ENCODE results near the gene MYBPH. TPM values are rescaled to one million over a fixed set of nuclear protein-coding genes. Genes with fewer than 3 reads are reported as not detected.
A peak's percentile ranks its signal among the peaks of the same experiment; 100 is the strongest.

Gene MYBPH
- total RNA-seq, 1 donor from 2014 or later = not detected

- no peak overlapping the region for H2AFZ ChIP-seq (ENCODE audit: low read depth, low read length)
- Mint-ChIP-seq H3K4me1 (ENCODE audit: low read depth, unreplicated experiment) (peaks cover 3% of the 10 kb centered on the region), H3K27ac (ENCODE audit: unreplicated experiment) (no peak overlapping the region), H3K4me3 (ENCODE audit: unreplicated experiment) (peak overlapping the region; percentile 45), H3K9me3 (ENCODE audit: unreplicated experiment) (peaks cover 19% of the 10 kb centered on the region), H3K36me3 (ENCODE audit: low read depth, unreplicated experiment) (peaks cover 27% of the 10 kb centered on the region), H3K27me3 (ENCODE audit: low read depth, unreplicated experiment) (peaks cover 64% of the 10 kb centered on the region)
- no peaks in the 10 kb centered on the region for H3K36me3 ChIP-seq (ENCODE audit: insufficient read depth, low read length)
- H3K4me3 ChIP-seq (ENCODE audit: insufficient read depth, low read depth, low read length) = no peak overlapping the region
- no peak overlapping the region for H3K9ac ChIP-seq (ENCODE audit: low read length)
- no peak overlapping the region for H3K4me2 ChIP-seq (ENCODE audit: low read length)
- H3K27ac ChIP-seq (ENCODE audit: low read depth, low read length) = no peak overlapping the region
- H4K20me1 ChIP-seq (ENCODE audit: insufficient read depth, low read length) = peaks cover 3% of the 10 kb centered on the region
- DNase-seq (ENCODE audit: low read depth) (no peak), FAIRE-seq (no peak)
- H3K4me1 ChIP-seq (ENCODE audit: insufficient read depth, low read length) = no peaks in the 10 kb centered on the region
- TF ChIP-seq CTCF (IDR thresholded peaks at IDR 0.05; ENCODE audit: insufficient read depth, low read depth, low read length) (no peak), EZH2 (IDR thresholded peaks at IDR 0.05; ENCODE audit: insufficient read depth, low read length) (no peak)
- H3K79me2 ChIP-seq (ENCODE audit: insufficient read depth, low read length) = no peaks in the 10 kb centered on the region
- no peaks in the 10 kb centered on the region for H3K9me3 ChIP-seq (ENCODE audit: insufficient read depth, low read depth, low read length)
- peaks cover 2% of the 10 kb centered on the region for H3K27me3 ChIP-seq (ENCODE audit: insufficient read depth, low read length)
Observed at GRCh38 chr1:203166192-203166940, 9.3 kb downstream of the MYBPH start.

GRCh38 chr1:203165800-203166161 lies 9.8 kb downstream of the MYBPH start:
- FAIRE-seq = no peak

More at GRCh38 chr1:203165800-203166161, 9.8 kb downstream of the MYBPH start:
- no peak overlapping the region for H3K27ac Mint-ChIP-seq (ENCODE audit: unreplicated experiment)
- peaks cover 19% of the 10 kb centered on the region for H3K9me3 Mint-ChIP-seq (ENCODE audit: unreplicated experiment)
- H3K4me3 Mint-ChIP-seq (ENCODE audit: unreplicated experiment) = no peak overlapping the region
- peaks cover 2% of the 10 kb centered on the region for H3K27me3 ChIP-seq (ENCODE audit: insufficient read depth, low read length)
- H3K79me2 ChIP-seq (ENCODE audit: insufficient read depth, low read length) = no peaks in the 10 kb centered on the region
- no peak overlapping the region for H2AFZ ChIP-seq (ENCODE audit: low read depth, low read length)
- no peak for DNase-seq (ENCODE audit: low read depth)
- TF ChIP-seq EZH2 (IDR thresholded peaks at IDR 0.05; ENCODE audit: insufficient read depth, low read length) (no peak), CTCF (IDR thresholded peaks at IDR 0.05; ENCODE audit: insufficient read depth, low read depth, low read length) (no peak)
- H3K4me1 Mint-ChIP-seq (ENCODE audit: low read depth, unreplicated experiment) = peaks cover 2% of the 10 kb centered on the region
- no peaks in the 10 kb centered on the region for H3K9me3 ChIP-seq (ENCODE audit: insufficient read depth, low read depth, low read length)
- no peaks in the 10 kb centered on the region for H3K4me1 ChIP-seq (ENCODE audit: insufficient read depth, low read length)
- no peak overlapping the region for H3K9ac ChIP-seq (ENCODE audit: low read length)
- peaks cover 27% of the 10 kb centered on the region for H3K36me3 Mint-ChIP-seq (ENCODE audit: low read depth, unreplicated experiment)
- H3K4me3 ChIP-seq (ENCODE audit: insufficient read depth, low read depth, low read length) = no peak overlapping the region
- H3K27ac ChIP-seq (ENCODE audit: low read depth, low read length) = no peak overlapping the region
- H4K20me1 ChIP-seq (ENCODE audit: insufficient read depth, low read length) = peaks cover 3% of the 10 kb centered on the region
- H3K36me3 ChIP-seq (ENCODE audit: insufficient read depth, low read length) = no peaks in the 10 kb centered on the region
- H3K27me3 Mint-ChIP-seq (ENCODE audit: low read depth, unreplicated experiment) = peaks cover 65% of the 10 kb centered on the region
- no peak overlapping the region for H3K4me2 ChIP-seq (ENCODE audit: low read length)

Measured in astrocyte (in vitro differentiated cells and primary cell).